HS-27A (cell line): Measurements from ENCODE around the gene RAPGEF2.
"Not testable (repeated sequence)": the region's sequence is repeated elsewhere in the genome, so short reads cannot be mapped to it uniquely, and the experiment has no call there.

Source experiments
- DNase-seq: peaks from one replicate; pipeline ENCODE4 v3.0.0-alpha.2; 2012; ENCODE audit warnings: low read depth, missing footprints

Gene RAPGEF2

DNA sequence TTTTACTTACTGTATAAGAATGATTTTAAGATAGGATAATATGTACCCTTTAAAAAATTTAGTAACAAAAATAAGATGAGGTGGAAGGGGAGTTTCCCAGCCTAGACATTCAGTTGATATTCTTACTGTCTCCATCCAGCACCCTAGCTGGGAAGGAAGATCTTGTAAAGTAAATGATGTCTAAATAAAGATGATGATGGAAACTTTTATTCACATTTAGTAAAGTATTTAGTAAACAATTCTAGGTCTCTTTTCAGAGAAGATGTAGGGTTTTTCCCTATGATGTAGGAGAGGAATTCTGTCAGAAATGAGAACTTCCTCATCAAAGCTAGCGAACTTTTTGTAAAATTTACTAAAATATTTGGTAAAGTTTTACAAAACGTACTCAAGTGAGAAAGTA lies 136.8 kb downstream of the RAPGEF2 start:
- no peak for DNase-seq

DNA sequence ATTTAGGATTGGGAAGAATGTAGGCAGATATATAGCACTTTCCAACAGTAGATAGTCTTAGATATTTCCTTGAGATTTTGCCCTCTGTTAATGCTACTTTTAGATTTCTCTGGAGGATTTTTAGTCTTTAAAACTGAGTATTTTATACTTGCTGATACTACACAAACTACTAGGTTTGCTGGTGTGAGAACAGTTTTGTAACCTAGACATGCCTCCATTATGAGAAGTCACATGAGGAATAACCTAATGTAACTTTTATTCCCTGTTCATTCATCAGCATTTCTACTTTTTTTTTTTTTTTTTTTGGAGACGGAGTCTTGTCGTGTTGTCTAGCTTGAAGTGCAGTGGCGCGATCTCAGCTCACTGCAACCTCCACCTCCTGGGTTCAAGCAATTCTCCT lies 137.2 kb downstream of the RAPGEF2 start:
- no peak for DNase-seq

DNA sequence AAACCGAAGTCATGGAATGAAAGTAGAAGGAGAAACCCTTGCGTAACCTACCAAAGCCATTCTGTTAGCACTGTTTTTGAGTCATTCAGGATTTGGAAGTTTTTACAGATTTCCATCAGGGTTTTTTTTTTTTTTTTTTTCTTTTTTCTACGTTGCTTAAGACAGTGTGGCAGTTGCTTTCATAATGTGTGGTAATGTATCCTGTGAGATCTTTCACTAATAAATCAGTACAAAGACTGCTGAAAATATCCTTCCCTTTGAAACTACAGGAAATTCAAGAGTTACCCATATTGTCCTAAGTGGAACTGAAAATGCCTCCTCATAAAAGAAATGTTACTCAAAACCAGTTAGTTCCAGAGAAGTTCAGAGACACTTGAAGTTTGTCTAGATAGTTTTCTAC lies 137.8 kb downstream of the RAPGEF2 start:
- no peak for DNase-seq

DNA sequence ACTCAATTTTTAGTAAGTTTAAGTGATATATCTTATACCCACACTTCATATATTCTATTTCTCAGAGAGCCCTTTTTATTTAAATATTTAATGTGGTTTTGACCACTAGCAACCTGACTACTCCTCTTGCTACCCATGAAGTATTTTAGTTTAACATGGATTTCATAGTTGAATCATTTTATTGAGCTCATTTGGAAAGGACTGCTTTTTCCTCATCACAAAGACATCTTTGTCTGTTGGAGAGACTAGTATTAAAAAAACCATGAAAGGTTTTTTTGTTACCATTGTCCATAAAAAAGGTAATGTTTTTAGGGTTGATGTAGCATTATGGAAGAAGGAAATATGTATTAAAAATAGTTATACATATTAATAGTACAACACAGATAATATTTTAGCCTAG lies 139.5 kb downstream of the RAPGEF2 start:
- DNase-seq, result no peak

DNA sequence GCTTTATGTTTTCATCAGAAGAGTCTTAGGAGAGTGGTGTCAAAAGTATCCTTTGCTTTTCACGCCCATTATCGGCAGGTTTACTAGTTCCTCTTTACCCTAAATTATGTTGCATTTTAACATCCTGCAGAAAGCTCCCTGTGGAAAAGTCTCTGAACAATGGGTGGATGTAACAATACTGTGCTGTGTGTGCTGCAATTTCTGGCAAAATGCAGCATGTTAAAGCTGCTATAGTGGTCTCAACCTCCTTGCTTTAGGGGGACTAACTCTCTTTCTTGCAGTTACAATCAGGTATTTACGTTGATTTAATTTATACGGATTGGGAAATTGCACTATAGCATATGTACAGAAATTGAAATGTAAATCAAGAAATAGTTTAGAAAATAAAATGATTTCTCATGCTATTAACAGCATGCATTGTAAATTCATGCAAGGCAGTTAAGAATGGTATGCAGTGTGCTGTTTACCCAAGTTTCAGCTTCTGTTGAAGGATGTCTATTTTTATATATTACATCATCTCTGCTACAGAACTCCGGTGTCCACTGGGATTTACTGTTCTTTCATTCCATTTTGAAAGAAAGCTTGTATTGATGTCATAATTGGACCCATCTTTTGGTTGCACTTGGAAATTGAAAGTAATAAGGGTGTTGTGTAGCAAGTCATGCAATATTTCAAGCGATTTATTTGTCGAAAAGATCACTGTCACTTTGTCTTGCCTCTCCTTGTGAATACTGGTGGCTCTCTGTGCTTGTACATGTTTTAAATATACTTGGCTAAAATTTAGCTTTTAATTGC lies 145.7 kb downstream of the RAPGEF2 start:
- DNase-seq, result no peak

DNA sequence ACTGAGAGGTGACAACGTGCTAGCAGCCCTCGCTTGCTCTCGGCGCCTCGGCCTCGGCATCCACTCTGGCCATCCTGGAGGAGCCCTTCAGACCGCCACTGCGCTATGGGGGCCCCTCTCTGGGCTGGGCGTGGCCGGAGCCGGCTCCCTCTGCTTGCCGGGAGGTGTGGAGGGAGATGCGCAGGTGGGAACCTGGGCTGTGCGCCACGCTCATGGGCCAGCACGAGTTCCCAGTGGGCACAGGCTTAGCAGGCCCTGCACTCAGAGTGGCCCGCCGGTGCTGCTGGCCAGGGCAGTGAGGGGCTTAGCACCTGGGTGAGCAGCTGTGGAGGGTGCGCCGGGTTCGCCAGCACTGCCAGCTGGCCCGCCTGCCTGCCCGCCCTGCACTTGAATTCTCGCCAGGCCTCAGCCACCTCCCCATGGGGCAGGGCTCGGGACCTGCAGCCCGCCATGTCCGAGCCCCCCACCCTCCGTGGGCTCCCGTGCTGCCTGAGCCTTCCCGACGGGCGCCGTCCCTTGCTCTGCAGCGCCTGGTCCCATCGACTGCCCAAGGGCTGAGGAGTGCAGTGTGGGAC lies 148.0 kb downstream of the RAPGEF2 start:
- no peak for DNase-seq

DNA sequence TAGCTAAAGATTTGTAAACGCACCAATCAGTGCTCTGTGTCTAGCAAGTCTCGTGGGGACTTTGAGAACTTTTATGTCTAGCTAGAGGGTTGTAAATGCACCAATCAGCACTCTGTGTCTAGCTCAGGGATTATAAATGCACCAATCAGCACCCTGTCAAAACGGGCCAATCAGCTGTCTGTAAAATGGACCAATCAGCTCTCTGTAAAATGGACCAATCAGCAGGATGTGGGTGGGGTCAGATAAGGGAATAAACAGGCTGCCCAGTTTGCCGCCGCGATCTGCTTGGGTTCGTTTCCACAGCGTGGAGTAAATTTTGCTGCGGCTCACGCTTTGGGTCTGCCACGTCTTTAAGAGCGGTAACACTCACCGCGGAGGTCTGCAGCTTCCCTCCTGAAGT lies 148.7 kb downstream of the RAPGEF2 start:
- not testable (repeated sequence) for DNase-seq

DNA sequence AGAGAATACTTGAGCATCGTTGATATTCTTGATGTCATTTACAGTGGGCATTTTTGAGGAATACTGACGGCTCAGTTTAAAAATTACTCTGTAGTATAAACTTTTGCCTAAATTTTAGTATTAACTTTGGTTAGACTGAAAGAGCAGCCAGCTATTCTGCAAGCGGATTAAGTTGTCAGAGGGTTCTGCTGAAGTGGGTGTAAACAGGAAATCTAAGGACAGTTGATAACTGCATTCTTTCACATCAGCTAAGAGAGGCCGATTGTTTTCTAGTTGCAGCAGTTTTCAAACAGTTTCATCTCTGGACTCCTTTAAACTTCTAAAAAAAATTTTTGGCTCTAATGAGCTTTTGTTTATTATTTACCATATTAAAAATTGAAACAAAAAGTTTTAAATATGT lies 149.6 kb downstream of the RAPGEF2 start:
- DNase-seq, result no peak

DNA sequence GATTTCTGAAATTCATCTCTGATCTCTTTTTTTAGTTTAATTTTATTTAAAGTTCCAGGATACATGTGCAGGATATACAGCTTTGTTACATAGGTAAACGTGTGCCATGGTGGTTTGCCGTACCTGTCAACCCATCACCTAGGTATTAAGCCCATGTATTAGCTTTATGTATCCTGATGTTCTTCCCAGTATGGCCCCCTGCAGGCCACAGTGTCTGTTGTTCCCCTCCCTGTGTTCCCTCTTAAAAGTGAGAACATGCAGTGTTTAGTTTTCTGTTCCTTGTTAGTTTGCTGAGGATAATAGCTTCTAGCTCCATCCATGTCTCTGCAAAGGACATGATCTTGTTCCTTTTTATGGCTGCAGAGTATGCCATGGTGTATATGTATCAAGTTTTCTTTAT lies 153.2 kb downstream of the RAPGEF2 start:
- DNase-seq, result no peak

DNA sequence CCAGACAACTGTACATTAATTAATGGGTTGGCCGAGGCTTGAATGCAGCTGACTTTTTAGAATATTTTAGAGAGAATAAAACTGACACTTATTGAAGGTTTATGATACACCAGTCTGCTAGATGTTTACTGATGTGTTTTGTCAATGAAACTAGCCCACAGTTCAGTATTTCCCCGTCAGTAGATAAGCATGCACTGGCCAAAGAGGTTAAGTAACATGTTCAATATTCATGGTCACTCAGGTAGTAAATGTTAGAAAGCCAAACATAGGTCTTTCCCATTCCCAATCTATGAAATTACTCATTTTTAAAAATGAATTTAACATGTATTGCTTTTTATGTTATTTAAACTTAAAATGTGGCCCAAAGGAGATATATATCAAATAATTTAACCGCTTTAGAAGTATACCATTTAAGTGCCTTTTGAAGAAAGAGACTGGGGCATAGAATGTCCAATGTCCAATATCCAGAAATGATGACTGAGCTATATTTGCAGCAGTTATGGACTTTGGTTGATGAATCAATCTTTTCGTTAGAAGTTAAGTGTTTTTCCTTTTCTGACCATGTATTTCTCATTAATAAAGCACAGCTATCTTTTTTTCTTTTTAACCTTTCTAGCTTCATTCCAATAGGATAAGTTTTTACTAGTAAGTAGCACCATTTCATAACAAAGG lies 156.1 kb downstream of the RAPGEF2 start:
- no peak for DNase-seq

DNA sequence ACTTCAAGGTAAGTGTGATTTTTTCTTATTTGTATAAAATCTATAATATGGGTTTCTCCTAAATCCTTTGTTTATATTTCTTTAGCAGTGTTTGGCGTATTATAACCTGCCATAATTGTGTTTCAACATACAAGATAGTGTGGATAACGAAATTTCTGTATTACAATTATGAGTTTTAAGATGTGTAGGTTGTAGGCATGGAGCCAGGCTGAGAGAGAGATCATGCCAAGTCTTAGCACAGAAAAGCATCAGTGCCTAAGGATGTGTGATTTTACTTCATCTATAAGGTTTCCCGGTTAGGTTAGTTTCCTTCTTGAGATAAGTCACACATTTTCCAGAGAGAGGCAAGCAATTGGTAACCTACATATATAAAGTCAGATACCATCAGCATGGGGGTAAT lies 161.2 kb downstream of the RAPGEF2 start:
- DNase-seq, result no peak

DNA sequence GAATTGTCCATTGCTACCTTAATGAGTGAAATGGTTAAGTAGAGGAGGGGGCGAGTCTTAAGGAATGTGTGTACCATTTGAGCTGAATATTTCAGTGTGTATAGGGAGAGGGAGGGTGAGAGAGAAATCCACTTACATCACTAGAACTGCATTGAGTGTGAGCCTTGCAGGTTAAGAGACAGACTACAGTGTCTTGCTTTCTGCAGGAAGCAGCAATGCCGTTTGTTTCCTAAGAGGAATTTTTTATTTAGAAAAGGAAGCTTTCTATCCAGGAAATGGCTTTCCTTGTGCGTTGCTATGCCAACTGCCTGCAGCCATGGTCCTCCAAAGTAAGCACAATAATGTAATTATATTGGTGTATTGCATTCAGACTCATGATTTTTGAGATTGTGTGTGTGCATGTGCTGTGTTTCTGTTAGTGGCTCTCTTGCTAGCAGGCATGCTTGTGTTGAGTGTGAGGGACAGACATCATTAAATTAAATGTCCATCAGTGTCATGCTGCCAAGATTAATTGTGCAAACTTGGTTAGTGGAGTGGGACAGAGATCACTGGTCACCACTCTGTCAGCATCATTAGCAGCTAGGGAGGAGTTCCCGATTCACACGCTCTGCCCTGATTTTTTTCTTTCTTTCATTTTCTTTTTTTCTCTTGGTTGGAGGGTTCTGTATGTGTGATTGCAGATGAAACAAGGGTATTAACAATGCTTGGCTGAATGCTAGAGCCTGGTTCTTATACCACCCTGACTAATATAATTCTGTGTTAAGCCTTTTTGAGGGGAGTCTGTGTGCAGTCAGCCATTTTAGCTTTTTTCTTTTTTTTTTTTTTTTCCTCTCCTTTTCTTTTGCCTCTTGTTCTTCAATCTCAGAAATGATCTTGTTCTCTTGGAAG lies 164.3 kb downstream of the RAPGEF2 start:
- DNase-seq, result no peak

DNA sequence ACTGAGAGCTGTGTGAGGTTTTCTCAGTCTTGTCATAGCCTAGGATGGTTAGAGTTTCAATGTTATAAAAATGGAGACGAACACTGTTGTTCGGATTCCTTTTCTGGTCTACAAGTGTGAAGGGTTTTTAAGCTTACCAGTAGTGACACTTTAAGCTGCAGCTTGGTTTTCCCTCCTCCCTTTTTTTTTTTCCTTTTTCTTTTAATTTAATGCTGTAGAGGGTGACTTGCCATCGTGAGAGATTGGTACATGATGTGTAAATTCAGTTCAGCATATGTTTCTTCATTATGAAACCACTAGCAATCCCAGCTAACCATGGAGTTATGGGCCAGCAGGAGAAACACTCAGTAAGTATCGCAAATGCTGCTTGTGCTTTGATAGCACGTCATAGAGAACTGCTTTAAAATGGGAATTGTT lies 165.0 kb downstream of the RAPGEF2 start:
- DNase-seq, result no peak

DNA sequence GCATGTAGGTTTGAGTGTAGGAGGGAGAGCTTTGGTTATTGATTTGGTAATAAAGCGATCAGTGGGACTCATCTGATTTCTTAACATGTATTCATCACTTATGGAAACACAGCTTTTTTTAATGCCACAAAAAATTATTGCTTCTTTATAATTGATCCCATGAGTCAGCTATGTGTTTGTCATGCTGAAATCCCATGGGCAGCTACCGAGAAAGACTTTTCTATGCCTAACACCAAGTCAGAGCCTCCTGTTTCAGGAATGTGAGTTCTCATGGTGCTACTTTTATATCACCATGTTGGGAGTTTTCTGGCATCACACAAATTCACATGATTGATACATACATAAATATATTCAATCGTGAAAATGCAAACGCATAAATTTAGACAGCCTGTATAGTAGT lies 165.7 kb downstream of the RAPGEF2 start:
- DNase-seq, result no peak

DNA sequence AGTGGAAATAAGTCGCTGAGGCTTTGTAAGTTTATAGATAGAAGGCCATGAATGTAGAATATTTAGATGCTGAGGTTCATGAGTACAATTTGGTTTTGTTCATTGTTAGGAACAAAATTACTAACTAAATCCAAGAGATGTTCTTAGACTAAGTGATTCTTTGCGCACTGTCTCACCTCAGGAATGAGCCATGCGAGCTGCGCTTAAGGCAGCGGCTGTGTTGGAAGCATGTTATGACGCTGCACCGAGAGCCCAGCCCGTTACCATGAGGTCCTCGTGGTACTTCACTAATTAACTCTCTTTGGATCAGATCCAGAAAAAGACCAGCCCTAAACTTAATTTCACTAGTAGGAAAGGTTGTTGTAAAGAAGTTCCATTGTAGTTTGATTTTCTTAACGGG lies 166.2 kb downstream of the RAPGEF2 start:
- no peak for DNase-seq

DNA sequence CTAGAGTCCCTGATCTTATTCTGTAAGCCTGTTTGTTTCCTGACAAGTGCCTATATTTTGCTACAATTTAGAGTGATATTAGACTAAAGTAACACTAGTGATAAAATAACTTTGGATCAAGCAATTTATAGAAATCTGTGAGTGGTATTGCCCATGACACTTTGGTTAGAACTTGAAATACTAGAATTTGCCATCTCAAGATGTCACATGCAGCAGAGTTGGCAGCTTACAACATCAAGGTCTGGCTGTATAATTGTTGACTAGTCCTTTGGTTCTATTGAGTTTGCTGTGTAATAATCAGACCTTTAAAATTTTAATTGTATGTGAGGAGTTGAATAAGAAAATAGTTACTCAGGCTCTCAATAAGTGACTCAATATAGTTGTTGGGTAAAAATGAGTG lies 167.1 kb downstream of the RAPGEF2 start:
- DNase-seq, result no peak

DNA sequence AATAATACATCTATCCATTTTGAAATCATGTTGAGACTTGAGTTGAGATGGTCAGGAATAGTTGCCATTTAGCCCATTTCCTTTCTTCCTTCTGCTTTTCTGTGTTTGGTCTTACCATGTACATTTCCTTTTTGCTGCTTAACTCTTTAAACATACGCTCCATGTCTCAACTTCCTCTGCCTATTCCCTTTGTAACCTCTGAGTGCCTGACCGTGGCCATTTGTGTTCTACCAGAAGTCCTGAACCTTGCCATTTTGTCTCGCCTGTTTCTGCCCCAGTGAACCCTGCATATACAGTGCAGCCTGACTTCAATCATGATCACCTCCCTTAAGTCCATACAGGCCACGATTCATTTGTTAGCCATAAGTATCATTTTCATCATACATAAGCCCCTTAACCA lies 169.0 kb downstream of the RAPGEF2 start:
- DNase-seq, result no peak

DNA sequence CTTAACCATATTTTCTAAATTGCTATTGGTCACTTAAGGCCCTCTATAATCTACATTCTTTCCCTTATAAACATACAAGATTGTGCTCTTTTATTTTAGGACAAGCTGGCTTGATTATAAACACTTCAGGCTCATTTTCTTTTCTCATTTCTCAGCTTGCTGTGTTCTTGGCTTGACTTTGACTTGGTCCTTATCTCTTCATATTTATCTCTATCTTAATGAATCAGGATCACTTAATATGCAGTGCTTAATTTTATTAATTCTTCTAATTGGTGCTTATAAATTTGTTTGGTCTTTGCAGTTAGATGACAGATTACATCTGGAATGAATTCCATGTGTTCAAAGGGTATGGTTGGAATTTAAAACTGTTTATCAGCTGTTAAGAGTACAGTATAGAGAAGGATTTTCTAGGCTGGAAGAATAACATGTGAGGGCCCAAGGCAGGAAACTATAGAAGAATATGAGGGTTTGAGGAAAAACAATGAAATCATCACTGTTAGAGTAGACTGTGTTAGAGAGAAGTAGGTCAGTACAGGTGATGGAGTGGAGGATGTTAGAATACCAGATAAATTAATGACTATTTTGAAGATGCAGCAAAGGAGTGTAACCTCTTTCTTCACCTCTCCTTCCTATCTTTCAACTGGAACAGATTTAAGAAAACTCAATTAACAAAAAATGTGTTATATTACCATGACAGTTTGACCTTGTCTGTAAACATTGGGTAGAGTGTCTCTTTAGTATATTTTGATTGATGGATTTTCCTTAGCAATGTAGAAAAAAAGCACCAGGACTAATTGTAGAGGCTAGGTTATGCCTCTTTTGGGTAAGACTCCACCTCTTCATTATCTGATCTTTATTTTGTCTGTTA lies 169.6 kb downstream of the RAPGEF2 start:
- no peak for DNase-seq

DNA sequence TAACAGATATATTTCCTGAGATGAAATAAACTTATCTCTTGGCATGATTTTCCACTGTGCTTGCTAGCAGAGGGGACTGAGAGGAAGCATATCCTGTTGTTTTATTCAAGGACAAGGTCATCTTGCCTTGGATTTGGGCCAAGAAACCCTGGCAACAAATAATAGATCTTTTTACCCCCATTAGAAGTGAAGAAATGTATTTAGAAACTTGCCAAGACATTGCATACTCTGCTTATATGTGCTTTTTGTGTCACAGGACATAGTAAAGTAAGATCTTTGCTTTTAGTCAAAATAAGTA lies 170.2 kb downstream of the RAPGEF2 start:
- no peak for DNase-seq

DNA sequence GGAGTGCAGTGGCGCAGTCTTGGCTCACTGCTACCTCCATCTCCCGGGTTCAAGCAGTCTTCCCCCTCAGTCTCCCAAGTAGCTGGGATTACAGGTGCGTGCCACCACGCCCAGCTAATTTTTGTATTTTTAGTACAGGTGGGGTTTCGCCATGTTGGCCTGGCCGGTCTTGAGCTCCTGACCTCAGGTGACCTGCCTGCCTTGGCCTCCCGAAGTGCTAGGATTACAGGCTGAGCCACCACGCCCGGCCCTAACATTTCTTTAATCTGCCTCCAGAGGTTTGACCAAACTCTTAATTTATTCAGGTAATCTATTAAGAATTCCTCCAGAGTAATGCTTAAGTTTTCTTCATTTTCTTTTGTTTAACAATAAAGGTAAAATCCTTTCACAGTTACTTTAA lies 171.0 kb downstream of the RAPGEF2 start:
- no peak for DNase-seq

DNA sequence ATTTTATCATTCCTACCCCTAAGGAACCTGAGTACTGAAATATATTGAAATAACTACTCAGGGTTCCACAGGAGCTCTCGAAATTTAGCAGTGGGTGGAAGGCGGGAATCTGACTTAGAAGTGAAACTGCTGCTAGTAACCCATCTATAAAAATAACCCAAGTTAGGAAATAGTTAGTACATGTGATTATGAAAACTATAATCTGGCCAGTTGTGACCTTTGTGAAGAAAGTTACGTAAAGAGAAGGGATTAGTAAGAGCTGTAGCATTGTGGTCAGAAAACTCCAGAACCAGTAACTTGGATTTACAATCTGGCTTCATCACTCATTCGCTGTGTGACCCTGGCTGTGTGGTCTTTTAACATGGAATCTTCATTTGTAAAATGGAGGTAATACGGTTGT lies 175.5 kb downstream of the RAPGEF2 start:
- DNase-seq, result no peak

DNA sequence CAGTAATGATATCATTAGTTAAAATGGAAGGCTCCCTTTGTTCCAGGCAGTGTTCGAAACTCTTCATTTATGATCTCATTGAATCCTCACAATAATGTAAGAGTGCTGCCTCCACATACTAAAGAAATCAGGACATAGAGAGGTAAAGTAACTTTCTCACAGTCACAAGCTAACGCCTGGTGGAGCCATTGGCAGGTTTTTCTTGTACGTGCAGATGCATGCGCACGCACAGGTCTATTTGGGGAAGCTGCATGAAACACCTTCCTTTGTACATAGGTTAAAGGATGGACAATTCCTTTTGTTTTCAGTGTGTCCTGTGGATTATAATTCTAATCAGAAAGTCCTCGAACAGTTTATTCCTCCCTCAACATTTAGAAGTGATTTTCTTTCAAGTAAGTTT lies 176.2 kb downstream of the RAPGEF2 start:
- no peak for DNase-seq
